HL-60 (cell line): ENCODE results near the gene TACC2.

Experiments used
- DNase-seq, 2 experiments: peaks; one replicate each; pipeline ENCODE4 v3.0.0-alpha.2; 2010 to 2020; ENCODE audit warnings: low read depth in 1 of 2, low spot score in 1 of 2
- H3K27ac ChIP-seq: fragments of 250-450 bp; sonication (Bioruptor Pico); replicated peaks from 2 replicates; pipeline ENCODE4 v1.5.1; 2020; ENCODE audit warnings: mild to moderate bottlenecking, moderate library complexity
- H3K27me3 ChIP-seq: fragments of 250-450 bp; sonication (Bioruptor Pico); 2 replicates; pipeline ENCODE4 v1.5.1; 2021; ENCODE audit warnings: mild to moderate bottlenecking, moderate library complexity; ENCODE audit not compliant: insufficient read depth, poor library complexity, severe bottlenecking
- H3K4me3 ChIP-seq: replicated peaks from 2 replicates; pipeline ENCODE4 v1.5.1; 2011; ENCODE audit warnings: mild to moderate bottlenecking, control low read depth, low read length; ENCODE audit not compliant: insufficient read depth
- GABPA ChIP-seq: IDR thresholded peaks from 2 replicates; pipeline ENCODE4 v1.6.1; 2012; ENCODE audit warnings: low read depth
- POLR2AphosphoS5 ChIP-seq: IDR thresholded peaks from 2 replicates; pipeline ENCODE4 v1.6.1; 2012; ENCODE audit warnings: low read depth
- REST ChIP-seq: IDR thresholded peaks from 2 replicates; pipeline ENCODE4 v1.6.1; 2012; ENCODE audit warnings: low read depth; ENCODE audit not compliant: insufficient replicate concordance
- SPI1 ChIP-seq: IDR thresholded peaks from 2 replicates; pipeline ENCODE4 v1.6.1; 2012; ENCODE audit warnings: low read depth, mild to moderate bottlenecking, borderline replicate concordance
- TF ChIP-seq, protein P1 (sequence below): IDR thresholded peaks from one replicate; pipeline ENCODE4 v1.5.1; 2011; ENCODE audit warnings: low read length, control low read depth, inconsistent platforms; ENCODE audit not compliant: insufficient read depth

The TACC2 gene

GRCh38 chr10:121978511-121978910 is 10.5 kb upstream of the TACC2 start:
- DNase-seq = no peak
- Histone ChIP-seq H3K27me3 (no peaks in the 10 kb centered on the region), H3K4me3 (no peak overlapping the region), H3K27ac (no peak overlapping the region)
- TF ChIP-seq GABPA (no peak), REST (no peak), POLR2AphosphoS5 (no peak)

- DNase-seq = no peak
- Histone ChIP-seq H3K27me3 (no peaks in the 10 kb centered on the region), H3K27ac (no peak overlapping the region), H3K4me3 (no peak overlapping the region)
- TF ChIP-seq GABPA (no peak), SPI1 (no peak)
- TF ChIP-seq, protein P1, sequence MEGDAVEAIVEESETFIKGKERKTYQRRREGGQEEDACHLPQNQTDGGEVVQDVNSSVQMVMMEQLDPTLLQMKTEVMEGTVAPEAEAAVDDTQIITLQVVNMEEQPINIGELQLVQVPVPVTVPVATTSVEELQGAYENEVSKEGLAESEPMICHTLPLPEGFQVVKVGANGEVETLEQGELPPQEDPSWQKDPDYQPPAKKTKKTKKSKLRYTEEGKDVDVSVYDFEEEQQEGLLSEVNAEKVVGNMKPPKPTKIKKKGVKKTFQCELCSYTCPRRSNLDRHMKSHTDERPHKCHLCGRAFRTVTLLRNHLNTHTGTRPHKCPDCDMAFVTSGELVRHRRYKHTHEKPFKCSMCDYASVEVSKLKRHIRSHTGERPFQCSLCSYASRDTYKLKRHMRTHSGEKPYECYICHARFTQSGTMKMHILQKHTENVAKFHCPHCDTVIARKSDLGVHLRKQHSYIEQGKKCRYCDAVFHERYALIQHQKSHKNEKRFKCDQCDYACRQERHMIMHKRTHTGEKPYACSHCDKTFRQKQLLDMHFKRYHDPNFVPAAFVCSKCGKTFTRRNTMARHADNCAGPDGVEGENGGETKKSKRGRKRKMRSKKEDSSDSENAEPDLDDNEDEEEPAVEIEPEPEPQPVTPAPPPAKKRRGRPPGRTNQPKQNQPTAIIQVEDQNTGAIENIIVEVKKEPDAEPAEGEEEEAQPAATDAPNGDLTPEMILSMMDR = no peak
Observed at GRCh38 chr10:121981346-121981745, 7.6 kb upstream of the TACC2 start.

GRCh38 chr10:121983852-121984251 is 5.1 kb upstream of the TACC2 start:
- no peaks in the 10 kb centered on the region for H3K27me3 ChIP-seq
- TF ChIP-seq, protein P1 = no peak
- no peak for TF ChIP-seq POLR2AphosphoS5
- TF ChIP-seq REST = no peak
- no peak for TF ChIP-seq GABPA
- no peak for TF ChIP-seq SPI1
- DNase-seq = no peak
- H3K4me3 ChIP-seq = no peak overlapping the region
- no peak overlapping the region for H3K27ac ChIP-seq

DNA sequence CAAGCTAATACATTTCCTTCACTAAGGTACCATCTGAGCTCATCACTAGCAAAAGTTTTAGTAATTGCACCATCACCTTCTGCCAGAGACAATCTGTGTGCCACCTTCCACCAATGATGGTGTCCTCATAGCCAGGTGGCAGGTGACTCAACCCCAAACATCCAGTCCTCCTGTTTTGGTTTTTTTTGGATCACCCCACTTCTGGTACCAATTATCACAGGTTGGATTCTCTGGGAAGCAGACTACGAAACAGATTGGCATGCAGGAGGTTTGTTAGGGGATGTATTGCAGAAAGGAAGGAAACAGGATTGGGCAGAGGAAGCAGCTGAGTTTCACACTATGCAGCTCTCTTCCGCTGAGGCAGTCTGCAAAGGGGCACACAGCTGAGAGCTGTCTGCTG is 4.5 kb upstream of the TACC2 start:
- TF ChIP-seq SPI1 (no peak), GABPA (no peak), REST (no peak), POLR2AphosphoS5 (no peak)
- TF ChIP-seq, protein P1 = no peak
- DNase-seq = no peak
- Histone ChIP-seq H3K27me3 (no peaks in the 10 kb centered on the region), H3K27ac (no peak overlapping the region), H3K4me3 (no peak overlapping the region)
